ENCODE results near the gene CWH43. TPM values are rescaled to one million over a fixed set of nuclear protein-coding genes. Genes with fewer than 3 reads are reported as not detected.

The CWH43 gene
- total and polyA plus RNA-seq, 12 donors: not detected

DNA sequence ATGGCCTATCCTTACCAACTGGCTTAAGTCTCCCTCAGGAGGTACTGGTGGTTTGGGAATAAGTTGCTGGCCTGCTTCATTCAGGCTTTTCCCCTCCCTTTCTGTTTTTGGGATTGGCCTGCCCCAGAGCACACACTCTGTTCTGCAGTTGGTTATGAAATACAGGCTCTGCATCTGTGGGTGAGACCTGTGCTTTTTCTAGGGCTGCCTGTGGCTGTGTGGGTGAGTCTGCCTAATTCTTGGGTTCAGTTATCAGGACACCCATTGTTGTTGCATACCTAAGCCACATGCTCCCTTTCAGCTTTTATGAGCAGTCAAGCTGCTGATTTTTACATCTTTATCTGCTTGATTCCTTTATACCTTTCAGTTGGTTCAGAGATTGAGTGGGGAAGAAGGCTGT, 19.0 kb upstream of the CWH43 start:
- TF ChIP-seq, protein P1, sequence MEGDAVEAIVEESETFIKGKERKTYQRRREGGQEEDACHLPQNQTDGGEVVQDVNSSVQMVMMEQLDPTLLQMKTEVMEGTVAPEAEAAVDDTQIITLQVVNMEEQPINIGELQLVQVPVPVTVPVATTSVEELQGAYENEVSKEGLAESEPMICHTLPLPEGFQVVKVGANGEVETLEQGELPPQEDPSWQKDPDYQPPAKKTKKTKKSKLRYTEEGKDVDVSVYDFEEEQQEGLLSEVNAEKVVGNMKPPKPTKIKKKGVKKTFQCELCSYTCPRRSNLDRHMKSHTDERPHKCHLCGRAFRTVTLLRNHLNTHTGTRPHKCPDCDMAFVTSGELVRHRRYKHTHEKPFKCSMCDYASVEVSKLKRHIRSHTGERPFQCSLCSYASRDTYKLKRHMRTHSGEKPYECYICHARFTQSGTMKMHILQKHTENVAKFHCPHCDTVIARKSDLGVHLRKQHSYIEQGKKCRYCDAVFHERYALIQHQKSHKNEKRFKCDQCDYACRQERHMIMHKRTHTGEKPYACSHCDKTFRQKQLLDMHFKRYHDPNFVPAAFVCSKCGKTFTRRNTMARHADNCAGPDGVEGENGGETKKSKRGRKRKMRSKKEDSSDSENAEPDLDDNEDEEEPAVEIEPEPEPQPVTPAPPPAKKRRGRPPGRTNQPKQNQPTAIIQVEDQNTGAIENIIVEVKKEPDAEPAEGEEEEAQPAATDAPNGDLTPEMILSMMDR (IDR thresholded peaks at IDR 0.05): no peak
- Histone ChIP-seq H3K27ac (no peak overlapping the region), H3K27me3 (no peaks in the 10 kb centered on the region), H3K9me3 (no peaks in the 10 kb centered on the region), H3K4me3 (no peak overlapping the region), H3K4me1 (no peaks in the 10 kb centered on the region), H3K36me3 (no peaks in the 10 kb centered on the region)
- intact Hi-C loops (cut with DNase I): loop anchor here in 4 of 10 donors (10.0 kb wide), 5 partner anchors 182 to 522 kb away; partner anchors contain the start of gene FRYL (in 1 of the 4)
- ATAC-seq (no peak), DNase-seq (no peak)

DNA sequence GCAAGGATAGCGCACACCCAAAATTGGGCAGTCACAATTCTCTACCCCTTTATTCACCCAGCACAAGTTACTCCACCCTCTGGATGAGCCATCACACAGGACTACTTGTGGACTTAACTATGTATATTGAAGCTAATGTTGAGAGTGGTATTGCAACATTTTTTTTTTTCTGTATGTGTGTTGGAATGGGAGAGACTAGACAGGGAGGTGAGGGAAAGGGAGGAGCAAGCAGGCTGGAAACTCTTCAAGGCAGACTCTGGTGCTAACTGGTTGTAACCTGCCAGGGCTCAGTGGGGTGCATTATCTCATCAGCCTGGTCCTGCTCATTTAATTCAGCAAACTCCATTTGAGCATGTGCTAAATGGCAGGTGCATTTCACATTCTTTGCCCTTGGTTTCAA, 18.4 kb upstream of the CWH43 start:
- intact Hi-C loops (cut with DNase I): loop anchor here in 4 of 10 donors (10.0 kb wide), 5 partner anchors 183 to 523 kb away; partner anchors contain the start of gene FRYL (in 1 of the 4)
- H3K9me3 ChIP-seq: no peaks in the 10 kb centered on the region
- H3K36me3 ChIP-seq: no peaks in the 10 kb centered on the region
- 96 to 98% methylated on average over 1 of the region's 1 CpG for WGBS, 2 donors
- TF ChIP-seq, protein P1 (IDR thresholded peaks at IDR 0.05): no peak
- DNase-seq (no peak), ATAC-seq (no peak)
- no peaks in the 10 kb centered on the region for H3K4me1 ChIP-seq
- no peaks in the 10 kb centered on the region for H3K27me3 ChIP-seq
- no peak overlapping the region for H3K4me3 ChIP-seq
- no peak overlapping the region for H3K27ac ChIP-seq

DNA sequence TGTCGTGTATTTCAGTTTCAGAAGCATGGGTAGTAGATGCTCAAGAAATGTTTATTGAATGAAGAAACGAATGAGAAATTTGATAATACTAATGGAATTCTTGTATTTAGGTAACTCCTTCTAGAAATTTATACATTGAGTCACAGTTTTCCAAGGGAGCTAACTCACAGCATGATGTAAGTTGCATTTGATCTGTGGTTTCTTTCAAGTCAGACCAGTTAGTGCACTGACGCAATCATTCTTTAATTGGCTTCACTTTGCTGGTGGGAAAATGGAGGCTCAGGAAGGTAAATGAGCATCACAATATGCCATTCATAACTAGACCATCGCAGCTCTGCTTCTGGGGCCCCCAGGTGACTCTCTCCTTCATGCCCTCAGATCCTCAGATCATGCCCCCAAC, 17.3 kb upstream of the CWH43 start:
- intact Hi-C loops (cut with DNase I): loop anchor here in 4 of 10 donors (10.0 kb wide), 5 partner anchors 184 to 524 kb away; partner anchors contain the start of gene FRYL (in 1 of the 4)
- ATAC-seq: no peak
- 75 to 80% methylated on average over 4 of the region's 4 CpGs for WGBS, 2 donors
- no peaks in the 10 kb centered on the region for H3K9me3 ChIP-seq
- no peak for DNase-seq
- H3K27ac ChIP-seq: no peak overlapping the region
- no peaks in the 10 kb centered on the region for H3K36me3 ChIP-seq
- H3K4me3 ChIP-seq: no peak overlapping the region
- H3K27me3 ChIP-seq: no peaks in the 10 kb centered on the region
- TF ChIP-seq, protein P1 (IDR thresholded peaks at IDR 0.05): no peak
- H3K4me1 ChIP-seq: no peaks in the 10 kb centered on the region

DNA sequence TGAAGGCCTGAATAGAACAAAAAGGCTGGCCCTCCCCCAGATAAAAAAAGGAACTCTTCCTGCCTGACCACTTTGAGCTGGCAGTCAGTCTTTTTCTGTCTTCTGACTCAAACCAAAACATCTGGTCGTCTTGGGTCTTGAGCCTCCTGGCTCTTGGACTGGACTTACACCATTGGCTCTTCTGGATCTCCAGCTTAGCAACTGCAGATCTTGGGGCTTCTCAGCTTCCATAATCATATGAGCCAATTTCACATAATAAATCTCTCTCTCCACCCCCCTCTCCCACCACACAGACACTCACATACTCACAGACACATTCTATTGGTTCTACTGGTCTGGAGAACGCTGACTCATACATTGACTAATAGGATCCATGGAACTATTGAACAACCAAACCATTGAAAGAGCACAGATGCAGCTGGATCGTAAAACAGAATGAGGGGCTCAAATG, 15.6 kb upstream of the CWH43 start:
- no peak overlapping the region for H3K4me3 ChIP-seq
- no peak for DNase-seq
- peaks cover 0 to 3% (median 0%) of the 10 kb centered on the region in 9 donors for H3K4me1 ChIP-seq
- no peaks in the 10 kb centered on the region for H3K9me3 ChIP-seq
- TF ChIP-seq, protein P1 (IDR thresholded peaks at IDR 0.05): no peak
- 78 to 79% methylated on average over 3 of the region's 3 CpGs for WGBS, 2 donors
- no peaks in the 10 kb centered on the region for H3K36me3 ChIP-seq
- H3K27ac ChIP-seq: no peak overlapping the region
- intact Hi-C loops (cut with DNase I): no loop called here
- peaks cover 0 to 4% (median 0%) of the 10 kb centered on the region in 7 donors for H3K27me3 ChIP-seq
- ATAC-seq: no peak

Measured in heart right ventricle (tissue), 16 donors.